Skeletal muscle satellite cell (primary cell): ENCODE results near the gene HLCS.
"Not testable (repeated sequence)": the region's sequence is repeated elsewhere in the genome, so short reads cannot be mapped to it uniquely, and the experiment has no call there.

Experiments used
- H3K27me3 ChIP-seq: 2 replicates; pipeline ENCODE4 v1.7.0; 2013; ENCODE audit warnings: low read length; ENCODE audit not compliant: control insufficient read depth, insufficient read depth
- H3K36me3 ChIP-seq: 2 replicates; pipeline ENCODE4 v1.7.0; 2013; ENCODE audit warnings: mild to moderate bottlenecking, control low read depth, low read length; ENCODE audit not compliant: insufficient read depth
- H3K4me1 ChIP-seq: 2 replicates; pipeline ENCODE4 v1.7.0; 2013; ENCODE audit warnings: low read length; ENCODE audit not compliant: control insufficient read depth, insufficient read depth
- H3K4me2 ChIP-seq: 2 replicates; pipeline ENCODE4 v1.7.0; 2013; ENCODE audit warnings: mild to moderate bottlenecking, low read length
- H3K4me3 ChIP-seq: 2 replicates; pipeline ENCODE4 v1.7.0; 2013; ENCODE audit warnings: low read length
- H3K9ac ChIP-seq: 2 replicates; pipeline ENCODE4 v1.7.0; 2013; ENCODE audit warnings: mild to moderate bottlenecking, low read depth, low read length, moderate library complexity
- H3K9me3 ChIP-seq: replicated peaks from 2 replicates; pipeline ENCODE4 v1.7.0; 2013; ENCODE audit warnings: mild to moderate bottlenecking, control low read depth, low read length

HLCS gene

GRCh38 chr21:36995285-36995684 is 28.8 kb upstream of the HLCS start:
- H3K9ac ChIP-seq, H3K4me1 ChIP-seq, H3K36me3 ChIP-seq: not testable (repeated sequence)

DNA sequence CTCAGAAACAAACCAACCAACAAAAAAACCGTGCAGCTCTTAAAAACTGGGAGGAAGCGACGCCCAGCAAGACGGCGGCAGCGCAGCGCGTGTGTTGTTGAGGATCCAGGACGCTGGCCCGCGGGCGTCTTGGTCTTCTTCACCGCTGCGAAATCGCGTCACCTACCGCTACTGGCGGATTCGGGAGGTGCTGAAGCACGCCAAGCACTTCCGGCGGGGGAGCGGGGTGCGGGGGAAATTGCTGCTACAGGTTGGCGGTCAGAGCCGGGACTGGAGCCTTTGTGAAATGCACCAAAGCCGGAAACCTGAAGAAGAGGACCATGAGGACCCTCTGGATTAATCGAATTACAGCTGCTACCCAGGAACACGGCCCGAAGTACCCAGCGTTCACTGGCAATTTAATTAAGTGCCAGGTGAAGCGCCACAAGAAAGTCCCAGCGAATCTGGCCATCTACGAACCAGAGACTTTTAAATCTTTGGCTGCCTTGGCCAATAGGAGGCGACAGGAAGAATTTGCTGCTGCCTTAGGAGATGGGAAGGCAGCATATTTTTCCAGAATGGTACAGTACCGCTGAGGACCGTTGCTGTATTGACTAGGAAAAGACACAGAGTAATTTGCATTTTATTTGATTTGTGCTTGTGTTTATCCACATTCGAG is 28.2 kb upstream of the HLCS start:
- no peaks in the 10 kb centered on the region for H3K9me3 ChIP-seq
- H3K4me1 ChIP-seq, result peaks cover 4% of the 10 kb centered on the region
- no peak overlapping the region for H3K4me3 ChIP-seq
- H3K9ac ChIP-seq, result no peak overlapping the region
- H3K4me2 ChIP-seq, result no peak overlapping the region
- no peaks in the 10 kb centered on the region for H3K36me3 ChIP-seq
- peaks cover 7% of the 10 kb centered on the region for H3K27me3 ChIP-seq

More at GRCh38 chr21:36995285-36995684, 28.8 kb upstream of the HLCS start:
- not testable (repeated sequence) for H3K27me3 ChIP-seq, H3K9me3 ChIP-seq, H3K4me3 ChIP-seq, H3K4me2 ChIP-seq

- Histone ChIP-seq H3K27me3 (peaks cover 5% of the 10 kb centered on the region), H3K9ac (no peak overlapping the region), H3K4me2 (no peak overlapping the region), H3K4me3 (no peak overlapping the region), H3K9me3 (no peaks in the 10 kb centered on the region), H3K36me3 (no peaks in the 10 kb centered on the region), H3K4me1 (peaks cover 20% of the 10 kb centered on the region)
Observed at GRCh38 chr21:36992671-36993070, 26.2 kb upstream of the HLCS start.

GRCh38 chr21:36990508-36991205 is 24.2 kb upstream of the HLCS start:
- Histone ChIP-seq H3K9ac (peak overlapping the region; percentile 86), H3K4me3 (peak overlapping the region; percentile 81), H3K36me3 (no peaks in the 10 kb centered on the region), H3K4me1 (peaks cover 20% of the 10 kb centered on the region), H3K27me3 (no peaks in the 10 kb centered on the region), H3K4me2 (peak overlapping the region; percentile 85), H3K9me3 (no peaks in the 10 kb centered on the region)

- Histone ChIP-seq H3K36me3 (no peaks in the 10 kb centered on the region), H3K4me3 (peak overlapping the region; percentile 81), H3K9ac (peak overlapping the region; percentile 86), H3K27me3 (no peaks in the 10 kb centered on the region), H3K4me1 (peaks cover 20% of the 10 kb centered on the region), H3K4me2 (peak overlapping the region; percentile 85), H3K9me3 (no peaks in the 10 kb centered on the region)
Observed at GRCh38 chr21:36989699-36990507, 23.4 kb upstream of the HLCS start.

- not testable (repeated sequence) for H3K27me3 ChIP-seq, H3K9me3 ChIP-seq, H3K36me3 ChIP-seq
- Histone ChIP-seq H3K4me3 (peak overlapping the region; percentile 81), H3K9ac (peak overlapping the region; percentile 86), H3K4me2 (peak overlapping the region; percentile 85), H3K4me1 (peaks cover 20% of the 10 kb centered on the region)
Observed at GRCh38 chr21:36989199-36989698, 22.8 kb upstream of the HLCS start.

DNA sequence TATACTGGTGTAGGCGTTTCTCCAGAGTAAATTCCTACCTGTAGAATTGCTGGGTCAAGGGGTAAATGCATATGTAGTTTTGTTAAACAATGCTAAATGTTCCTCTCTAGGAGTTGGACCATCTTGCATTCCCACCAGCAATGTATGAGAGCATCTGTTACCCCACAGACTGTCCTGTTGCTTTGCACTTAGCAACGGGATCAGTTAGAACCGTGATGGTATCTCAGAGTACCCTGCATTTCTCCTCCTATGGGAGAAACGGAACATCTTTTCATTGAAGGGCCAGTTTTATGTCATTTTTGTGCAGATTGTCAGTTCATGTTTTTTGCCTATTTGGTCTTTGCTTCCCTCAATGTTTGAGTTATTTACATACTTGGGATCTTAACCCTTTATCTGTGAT is 22.1 kb upstream of the HLCS start:
- no peak overlapping the region for H3K4me3 ChIP-seq
- no peaks in the 10 kb centered on the region for H3K36me3 ChIP-seq
- no peaks in the 10 kb centered on the region for H3K27me3 ChIP-seq
- H3K9ac ChIP-seq, result no peak overlapping the region
- peaks cover 20% of the 10 kb centered on the region for H3K4me1 ChIP-seq
- H3K9me3 ChIP-seq, result no peaks in the 10 kb centered on the region
- H3K4me2 ChIP-seq, result peak overlapping the region; percentile 4

- Histone ChIP-seq H3K9ac (no peak overlapping the region), H3K4me3 (no peak overlapping the region), H3K9me3 (no peaks in the 10 kb centered on the region), H3K36me3 (no peaks in the 10 kb centered on the region), H3K27me3 (no peaks in the 10 kb centered on the region), H3K4me1 (peaks cover 20% of the 10 kb centered on the region), H3K4me2 (peak overlapping the region; percentile 4)
Observed at GRCh38 chr21:36987845-36988244, 21.4 kb upstream of the HLCS start.

- Histone ChIP-seq H3K9ac (no peak overlapping the region), H3K4me2 (no peak overlapping the region), H3K9me3 (no peaks in the 10 kb centered on the region), H3K36me3 (no peaks in the 10 kb centered on the region), H3K27me3 (no peaks in the 10 kb centered on the region), H3K4me1 (peaks cover 20% of the 10 kb centered on the region), H3K4me3 (no peak overlapping the region)
Observed at GRCh38 chr21:36985751-36986594, 19.5 kb upstream of the HLCS start.

- H3K27me3 ChIP-seq, result no peaks in the 10 kb centered on the region
- no peaks in the 10 kb centered on the region for H3K9me3 ChIP-seq
- no peak overlapping the region for H3K4me3 ChIP-seq
- H3K9ac ChIP-seq, result no peak overlapping the region
- H3K36me3 ChIP-seq, result no peaks in the 10 kb centered on the region
- peaks cover 16% of the 10 kb centered on the region for H3K4me1 ChIP-seq
- H3K4me2 ChIP-seq, result no peak overlapping the region
Observed at GRCh38 chr21:36981977-36982700, 15.7 kb upstream of the HLCS start.
